ENCODE measurements around the gene TMEM33.
"Not testable (repeated sequence)": the region's sequence is repeated elsewhere in the genome, so short reads cannot be mapped to it uniquely, and the experiment has no call there.

Gene TMEM33

DNA sequence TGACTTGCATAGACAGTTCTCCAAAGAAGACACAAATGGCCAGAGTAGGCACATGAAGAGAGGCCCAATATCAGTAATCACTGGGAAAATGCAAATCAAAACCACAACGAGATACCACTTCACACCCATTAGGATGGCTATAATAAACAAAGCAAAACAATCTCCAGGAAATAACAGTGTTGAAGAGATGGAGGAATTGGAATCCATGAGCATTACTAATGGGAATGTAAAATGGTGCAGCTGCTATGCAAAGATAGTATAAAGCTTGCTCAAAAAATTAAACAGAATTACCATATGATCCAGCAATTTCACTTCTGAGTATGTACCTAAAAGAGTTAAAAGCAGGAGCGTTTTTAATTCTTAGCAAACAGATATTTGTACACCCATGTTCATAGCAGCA, 17.0 kb upstream of the TMEM33 start:
- no peak overlapping the region for H3K9ac ChIP-seq (ENCODE audit: low read length)

DNA sequence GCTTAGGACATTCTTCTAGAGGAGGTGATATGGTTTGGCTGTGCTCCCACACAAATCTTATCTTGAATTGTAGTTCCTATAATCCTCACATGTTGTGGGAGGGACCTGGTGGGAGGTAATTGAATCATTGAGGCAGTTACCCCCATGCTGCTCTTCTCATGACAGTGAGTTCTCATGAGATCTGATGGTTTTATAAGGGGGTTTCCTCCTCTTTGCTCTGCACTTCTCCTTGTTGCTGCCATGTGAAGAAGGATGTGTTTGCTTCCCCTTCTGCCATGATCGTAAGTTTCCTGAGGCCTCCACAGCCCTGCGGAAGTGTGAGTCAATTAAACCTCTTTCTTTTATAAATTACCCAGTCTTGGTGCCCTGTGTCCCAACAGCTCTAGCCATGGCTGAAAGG, 14.8 kb upstream of the TMEM33 start:
- H3K36me3 ChIP-seq (ENCODE audit: control insufficient read depth, insufficient read depth, low read length); H3K4me1 ChIP-seq (ENCODE audit: control insufficient read depth, insufficient read depth, low read length); H3K9me3 ChIP-seq (ENCODE audit: control insufficient read depth, low read length); H3K9ac ChIP-seq (ENCODE audit: low read length); H3K4me3 ChIP-seq (ENCODE audit: low read length); H3K27me3 ChIP-seq (ENCODE audit: control insufficient read depth, insufficient read depth, low read length): not testable (repeated sequence)

More for the DNA sequence above, 17.0 kb upstream of the TMEM33 start:
- H3K4me3 ChIP-seq (ENCODE audit: low read length), result no peak overlapping the region
- H3K36me3 ChIP-seq (ENCODE audit: control insufficient read depth, insufficient read depth, low read length), result no peaks in the 10 kb centered on the region
- H3K9me3 ChIP-seq (ENCODE audit: control insufficient read depth, low read length), result no peaks in the 10 kb centered on the region
- H3K4me1 ChIP-seq (ENCODE audit: control insufficient read depth, insufficient read depth, low read length), result no peaks in the 10 kb centered on the region
- no peaks in the 10 kb centered on the region for H3K27me3 ChIP-seq (ENCODE audit: control insufficient read depth, insufficient read depth, low read length)

DNA sequence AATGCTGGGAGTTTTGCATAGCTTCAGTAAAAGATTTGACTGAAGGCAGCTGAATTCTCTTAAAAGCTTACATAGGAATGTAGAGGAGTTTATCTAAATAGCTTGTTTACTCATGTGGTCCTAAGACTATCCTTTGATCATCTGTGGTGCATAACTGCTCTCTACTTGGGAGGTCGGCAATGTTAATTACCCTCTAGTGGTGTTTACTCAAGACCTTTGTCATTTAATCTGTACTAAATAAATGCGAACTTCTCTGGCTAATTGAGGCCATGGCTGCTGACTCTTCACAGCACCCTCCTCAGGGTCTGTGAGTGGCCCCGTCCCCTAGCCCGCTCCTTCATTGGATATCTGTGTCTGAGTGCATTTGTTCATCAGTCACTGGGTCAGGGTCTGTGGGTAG, 13.8 kb upstream of the TMEM33 start:
- H3K36me3 ChIP-seq (ENCODE audit: control insufficient read depth, insufficient read depth, low read length), result no peaks in the 10 kb centered on the region
- peaks cover 3% of the 10 kb centered on the region for H3K27me3 ChIP-seq (ENCODE audit: control insufficient read depth, insufficient read depth, low read length)
- no peak overlapping the region for H3K9ac ChIP-seq (ENCODE audit: low read length)
- no peaks in the 10 kb centered on the region for H3K4me1 ChIP-seq (ENCODE audit: control insufficient read depth, insufficient read depth, low read length)
- H3K4me3 ChIP-seq (ENCODE audit: low read length), result no peak overlapping the region
- H3K9me3 ChIP-seq (ENCODE audit: control insufficient read depth, low read length), result no peaks in the 10 kb centered on the region

DNA sequence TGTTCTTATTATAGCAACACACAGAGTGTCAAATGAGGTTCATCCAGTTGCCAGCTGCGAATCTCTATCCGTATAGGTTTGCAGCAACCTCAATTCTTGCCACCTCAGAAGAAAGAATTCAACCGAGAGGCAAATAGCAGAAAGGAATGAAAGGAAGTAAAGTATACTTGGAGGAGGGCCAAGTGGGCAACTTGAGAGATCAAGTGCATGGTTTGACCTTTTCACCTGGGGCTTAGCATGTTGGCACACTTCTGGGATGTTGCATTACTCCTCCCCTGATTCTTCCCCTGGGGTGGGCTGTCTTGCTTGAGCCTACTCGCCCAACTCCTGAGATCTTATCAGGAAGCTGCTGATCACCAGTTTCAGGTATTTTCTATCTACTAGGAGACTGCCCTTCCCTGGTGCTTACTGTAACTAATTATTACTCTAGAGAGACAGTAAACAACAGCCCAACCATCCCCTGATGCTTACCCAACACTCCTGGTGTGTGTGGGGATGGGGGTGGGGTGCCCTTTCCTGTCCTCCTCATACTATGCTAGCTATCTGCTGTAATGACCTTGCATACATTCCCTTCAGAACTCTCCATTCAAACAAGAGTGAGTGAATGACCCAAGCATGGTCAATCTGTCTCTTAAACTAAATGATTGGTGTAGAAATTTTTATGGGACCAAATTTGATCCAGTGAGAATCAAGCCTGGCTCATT, 7.3 kb upstream of the TMEM33 start:
- Histone ChIP-seq H3K4me1 (ENCODE audit: control insufficient read depth, insufficient read depth, low read length) (no peaks in the 10 kb centered on the region), H3K9ac (ENCODE audit: low read length) (no peak overlapping the region), H3K36me3 (ENCODE audit: control insufficient read depth, insufficient read depth, low read length) (no peaks in the 10 kb centered on the region), H3K4me3 (ENCODE audit: low read length) (no peak overlapping the region), H3K9me3 (ENCODE audit: control insufficient read depth, low read length) (no peaks in the 10 kb centered on the region), H3K27me3 (ENCODE audit: control insufficient read depth, insufficient read depth, low read length) (peaks cover 3% of the 10 kb centered on the region)

DNA sequence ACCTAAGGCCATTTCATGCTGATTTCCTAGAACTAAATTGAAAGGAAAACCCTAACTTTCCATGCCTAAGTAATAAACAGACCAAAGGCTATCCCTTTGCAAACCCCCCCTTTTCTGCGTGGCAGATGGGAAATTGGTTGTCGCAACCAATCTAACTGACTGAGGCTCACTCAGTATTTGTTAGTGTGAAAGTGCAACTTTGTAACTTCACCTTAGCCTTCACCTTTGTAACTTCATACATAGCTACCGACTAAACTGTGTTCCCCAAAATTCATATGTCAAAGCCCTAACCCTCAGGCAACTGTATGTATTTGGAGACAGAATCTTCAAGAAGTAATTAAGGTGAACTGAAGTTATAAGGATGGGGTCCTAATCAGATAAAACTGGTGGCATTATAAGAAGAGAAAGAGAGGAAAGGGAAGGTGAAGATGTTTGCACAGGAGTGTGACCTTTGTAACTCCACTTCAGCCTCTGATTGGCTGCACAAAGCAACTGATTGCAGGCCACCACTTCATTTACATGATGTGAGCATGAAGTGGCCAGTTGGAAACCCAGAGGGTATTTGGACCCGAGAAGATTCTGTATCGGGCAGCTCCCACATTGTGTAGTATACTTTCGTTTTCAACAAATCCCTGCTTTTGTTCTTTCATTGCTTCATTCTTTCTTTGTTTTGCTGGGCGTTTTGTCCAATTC, 4.9 kb upstream of the TMEM33 start:
- H3K27me3 ChIP-seq (ENCODE audit: control insufficient read depth, insufficient read depth, low read length), result no peaks in the 10 kb centered on the region
- H3K9me3 ChIP-seq (ENCODE audit: control insufficient read depth, low read length), result no peaks in the 10 kb centered on the region
- no peak overlapping the region for H3K4me3 ChIP-seq (ENCODE audit: low read length)
- peaks cover 4% of the 10 kb centered on the region for H3K4me1 ChIP-seq (ENCODE audit: control insufficient read depth, insufficient read depth, low read length)
- no peaks in the 10 kb centered on the region for H3K36me3 ChIP-seq (ENCODE audit: control insufficient read depth, insufficient read depth, low read length)
- no peak overlapping the region for H3K9ac ChIP-seq (ENCODE audit: low read length)

DNA sequence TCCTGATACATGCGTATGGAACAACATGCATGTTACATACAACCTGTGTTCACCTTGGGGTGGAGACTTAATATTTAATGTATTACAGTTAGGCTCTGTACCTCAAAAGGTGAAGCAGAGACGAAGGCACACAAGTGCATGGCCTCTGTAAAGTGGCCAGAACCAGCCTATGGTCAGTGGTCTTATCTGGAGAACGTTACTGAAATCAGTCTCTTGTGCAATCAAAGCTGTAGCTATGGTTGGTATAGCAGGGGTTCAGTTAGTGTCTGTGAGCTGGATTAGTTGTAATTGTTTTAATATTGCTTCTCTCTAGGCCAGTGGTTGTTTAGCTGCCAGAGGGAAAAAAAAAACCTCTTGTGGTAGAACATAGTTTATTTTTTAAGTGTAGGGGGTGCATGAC, 2.2 kb upstream of the TMEM33 start:
- H3K9me3 ChIP-seq (ENCODE audit: control insufficient read depth, low read length), result no peaks in the 10 kb centered on the region
- no peaks in the 10 kb centered on the region for H3K27me3 ChIP-seq (ENCODE audit: control insufficient read depth, insufficient read depth, low read length)
- H3K9ac ChIP-seq (ENCODE audit: low read length), result no peak overlapping the region
- peaks cover 12% of the 10 kb centered on the region for H3K4me1 ChIP-seq (ENCODE audit: control insufficient read depth, insufficient read depth, low read length)
- no peaks in the 10 kb centered on the region for H3K36me3 ChIP-seq (ENCODE audit: control insufficient read depth, insufficient read depth, low read length)
- H3K4me3 ChIP-seq (ENCODE audit: low read length), result no peak overlapping the region

DNA sequence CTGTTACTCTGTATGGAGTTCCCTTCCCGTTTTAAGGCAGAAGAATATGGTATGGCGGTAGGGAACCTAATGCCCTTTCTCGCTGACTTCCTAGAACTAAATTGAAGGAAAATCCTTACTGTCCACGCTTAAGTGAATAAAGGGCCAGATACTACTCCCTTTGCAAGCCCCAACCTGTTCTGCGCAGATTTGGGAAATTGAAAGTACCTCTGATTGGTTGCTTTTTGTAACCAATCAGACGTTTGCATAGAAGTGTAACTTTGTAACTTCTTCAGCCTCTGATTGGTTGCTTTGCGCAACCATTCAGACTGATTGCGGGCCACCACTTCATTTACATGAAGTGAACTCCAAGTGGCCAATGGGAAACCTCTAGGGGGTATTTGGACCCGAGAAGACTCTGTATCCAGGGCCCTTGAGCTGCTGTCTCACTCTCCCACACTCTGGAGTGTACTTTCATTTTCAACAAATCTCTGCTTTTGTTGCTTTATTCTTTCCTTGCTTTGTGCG, 1.2 kb upstream of the TMEM33 start:
- no peaks in the 10 kb centered on the region for H3K27me3 ChIP-seq (ENCODE audit: control insufficient read depth, insufficient read depth, low read length)
- no peaks in the 10 kb centered on the region for H3K36me3 ChIP-seq (ENCODE audit: control insufficient read depth, insufficient read depth, low read length)
- H3K9me3 ChIP-seq (ENCODE audit: control insufficient read depth, low read length), result no peaks in the 10 kb centered on the region
- H3K9ac ChIP-seq (ENCODE audit: low read length), result no peak overlapping the region
- H3K4me1 ChIP-seq (ENCODE audit: control insufficient read depth, insufficient read depth, low read length), result peaks cover 12% of the 10 kb centered on the region
- H3K4me3 ChIP-seq (ENCODE audit: low read length), result no peak overlapping the region

DNA sequence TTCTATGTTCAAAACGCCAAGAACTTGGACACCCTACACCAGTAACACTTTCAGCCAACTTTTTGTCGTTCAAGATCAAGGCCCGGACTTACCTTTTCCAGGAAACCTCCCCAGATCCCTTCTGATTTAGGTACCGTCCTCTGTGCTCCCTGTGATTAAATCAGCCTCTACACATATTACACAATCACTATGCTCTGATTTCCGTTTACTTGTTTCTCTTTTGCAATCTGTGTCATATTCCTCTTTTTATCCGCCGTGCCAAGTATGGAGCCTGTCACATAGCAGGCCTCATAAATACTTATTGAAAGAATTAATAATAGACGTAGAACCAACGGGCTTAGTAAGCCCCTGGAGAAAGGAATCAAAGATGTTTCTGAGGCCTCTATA, 722 bp upstream of the TMEM33 start:
- peak overlapping the region; percentile 96 for H3K4me3 ChIP-seq (ENCODE audit: low read length)
- no peaks in the 10 kb centered on the region for H3K27me3 ChIP-seq (ENCODE audit: control insufficient read depth, insufficient read depth, low read length)
- H3K9me3 ChIP-seq (ENCODE audit: control insufficient read depth, low read length), result no peaks in the 10 kb centered on the region
- H3K9ac ChIP-seq (ENCODE audit: low read length), result no peak overlapping the region
- no peaks in the 10 kb centered on the region for H3K36me3 ChIP-seq (ENCODE audit: control insufficient read depth, insufficient read depth, low read length)
- peaks cover 12% of the 10 kb centered on the region for H3K4me1 ChIP-seq (ENCODE audit: control insufficient read depth, insufficient read depth, low read length)

DNA sequence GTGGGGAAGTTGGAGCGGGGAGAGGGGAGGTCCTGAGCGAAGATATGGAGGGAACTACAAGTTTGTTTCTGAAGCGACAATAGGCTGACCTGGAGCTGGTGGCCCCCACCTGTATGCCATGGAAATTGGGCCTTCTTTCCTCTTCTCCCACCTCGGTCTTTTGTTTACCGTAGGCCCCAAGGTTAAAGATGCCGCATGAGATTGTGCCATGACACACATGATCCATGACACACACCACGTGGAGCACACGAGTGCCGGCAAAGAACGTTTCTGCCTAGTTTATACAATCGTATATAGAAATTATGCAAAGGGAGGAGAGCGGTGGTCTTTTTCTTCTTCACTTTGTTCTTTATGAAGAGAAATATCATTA, 408 bp downstream of the TMEM33 start:
- Histone ChIP-seq H3K36me3 (ENCODE audit: control insufficient read depth, insufficient read depth, low read length) (no peaks in the 10 kb centered on the region), H3K4me1 (ENCODE audit: control insufficient read depth, insufficient read depth, low read length) (peaks cover 12% of the 10 kb centered on the region), H3K9ac (ENCODE audit: low read length) (peak overlapping the region; percentile 92), H3K4me3 (ENCODE audit: low read length) (peak overlapping the region; percentile 96), H3K27me3 (ENCODE audit: control insufficient read depth, insufficient read depth, low read length) (no peaks in the 10 kb centered on the region), H3K9me3 (ENCODE audit: control insufficient read depth, low read length) (no peaks in the 10 kb centered on the region)

DNA sequence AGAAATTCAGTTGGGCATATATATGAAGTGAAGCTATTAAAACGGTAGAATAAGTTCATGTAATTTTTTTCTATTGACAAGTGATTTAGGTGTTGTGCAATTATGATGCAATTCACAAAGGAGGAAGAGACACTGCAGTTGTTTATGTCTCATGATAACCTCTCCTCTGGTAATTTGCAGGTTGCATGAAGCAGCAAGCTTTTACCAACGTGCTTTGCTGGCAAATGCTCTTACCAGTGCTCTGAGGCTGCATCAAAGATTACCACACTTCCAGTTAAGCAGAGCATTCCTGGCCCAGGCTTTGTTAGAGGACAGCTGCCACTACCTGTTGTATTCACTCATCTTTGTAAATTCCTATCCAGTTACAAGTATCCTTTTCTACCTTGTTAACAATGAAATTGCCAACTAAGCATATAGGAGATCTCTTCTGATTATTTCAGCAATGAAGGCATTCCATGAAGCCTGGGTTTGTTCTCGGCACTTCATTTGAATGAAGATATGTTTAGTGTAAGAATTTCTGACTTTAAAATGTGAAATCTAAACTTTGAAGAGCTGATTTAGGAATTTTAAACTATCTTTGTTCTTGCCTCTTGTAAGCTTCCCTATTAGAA, 3.9 kb downstream of the TMEM33 start:
- H3K4me1 ChIP-seq (ENCODE audit: control insufficient read depth, insufficient read depth, low read length), result peaks cover 12% of the 10 kb centered on the region
- H3K27me3 ChIP-seq (ENCODE audit: control insufficient read depth, insufficient read depth, low read length), result no peaks in the 10 kb centered on the region
- no peaks in the 10 kb centered on the region for H3K9me3 ChIP-seq (ENCODE audit: control insufficient read depth, low read length)
- H3K9ac ChIP-seq (ENCODE audit: low read length), result no peak overlapping the region
- no peak overlapping the region for H3K4me3 ChIP-seq (ENCODE audit: low read length)
- no peaks in the 10 kb centered on the region for H3K36me3 ChIP-seq (ENCODE audit: control insufficient read depth, insufficient read depth, low read length)

DNA sequence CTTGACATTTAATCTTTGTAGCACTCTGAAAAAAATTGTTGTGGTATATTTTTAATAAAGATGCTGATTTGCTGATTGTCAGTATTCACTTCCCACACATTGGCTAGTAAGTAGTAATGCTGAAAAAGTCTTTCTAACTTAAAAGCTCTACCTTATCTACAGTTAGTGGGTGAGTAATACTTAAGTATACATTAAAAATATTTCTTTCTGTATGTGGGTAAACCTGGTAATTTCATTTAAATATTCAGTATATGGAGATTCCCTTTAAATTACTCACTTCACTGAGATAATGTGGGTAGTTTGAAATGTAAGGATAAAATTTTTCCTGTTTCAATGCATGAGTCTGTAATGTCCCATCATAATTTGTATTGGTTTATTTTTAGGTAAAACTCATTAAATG, 5.6 kb downstream of the TMEM33 start:
- no peaks in the 10 kb centered on the region for H3K27me3 ChIP-seq (ENCODE audit: control insufficient read depth, insufficient read depth, low read length)
- no peaks in the 10 kb centered on the region for H3K9me3 ChIP-seq (ENCODE audit: control insufficient read depth, low read length)
- H3K4me1 ChIP-seq (ENCODE audit: control insufficient read depth, insufficient read depth, low read length), result peaks cover 7% of the 10 kb centered on the region
- H3K4me3 ChIP-seq (ENCODE audit: low read length), result no peak overlapping the region
- no peak overlapping the region for H3K9ac ChIP-seq (ENCODE audit: low read length)
- no peaks in the 10 kb centered on the region for H3K36me3 ChIP-seq (ENCODE audit: control insufficient read depth, insufficient read depth, low read length)

DNA sequence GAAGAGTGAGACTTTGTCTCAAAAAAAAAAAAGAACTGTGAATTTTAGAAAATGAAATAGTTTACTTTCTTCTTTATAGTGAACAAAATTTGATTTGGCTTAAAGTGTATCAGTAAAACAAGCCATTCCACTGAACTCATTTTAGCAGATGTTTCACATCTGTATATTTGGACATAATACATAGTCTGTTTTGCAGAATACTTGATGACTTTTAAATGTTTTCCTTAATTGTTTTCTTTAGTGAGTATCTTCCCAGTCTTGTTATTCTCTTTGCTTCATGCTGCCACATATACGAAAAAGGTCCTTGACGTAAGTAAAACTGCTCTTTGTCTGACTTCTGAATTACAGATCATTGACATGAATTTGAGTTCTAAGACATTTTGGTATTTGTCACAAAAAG, 8.3 kb downstream of the TMEM33 start:
- H3K4me1 ChIP-seq (ENCODE audit: control insufficient read depth, insufficient read depth, low read length), result no peaks in the 10 kb centered on the region
- no peaks in the 10 kb centered on the region for H3K9me3 ChIP-seq (ENCODE audit: control insufficient read depth, low read length)
- no peaks in the 10 kb centered on the region for H3K27me3 ChIP-seq (ENCODE audit: control insufficient read depth, insufficient read depth, low read length)
- no peak overlapping the region for H3K4me3 ChIP-seq (ENCODE audit: low read length)
- no peak overlapping the region for H3K9ac ChIP-seq (ENCODE audit: low read length)
- H3K36me3 ChIP-seq (ENCODE audit: control insufficient read depth, insufficient read depth, low read length), result no peaks in the 10 kb centered on the region

All from mucosa of stomach (tissue), 1 donor.